GM18951 (cell line): ENCODE results near the gene TBC1D24.

Source experiments
- POLR2A ChIP-seq: IDR thresholded peaks from 4 replicates; pipeline ENCODE4 v1.6.1; 2011; ENCODE audit warnings: mild to moderate bottlenecking; ENCODE audit not compliant: insufficient read length, insufficient read depth; ENCODE audit errors: extremely low read depth
- in situ Hi-C: fragments of 300-500 bp; cut with MboI; formaldehyde crosslinking; loops from one replicate; pipeline ENCODE4 v1.12.0; 2022; ENCODE audit warnings: low sequenced_read_pairs, mixed read lengths, inconsistent platforms; ENCODE audit not compliant: unreplicated experiment

The TBC1D24 gene

GRCh38 chr16:2457267-2457666, 17.7 kb upstream of the TBC1D24 start:
- in situ Hi-C loops: no loop called here
- TF ChIP-seq POLR2A: no peak

- no peak for TF ChIP-seq POLR2A
Observed at GRCh38 chr16:2457946-2458345, 17.0 kb upstream of the TBC1D24 start.

GRCh38 chr16:2458887-2459646, 15.9 kb upstream of the TBC1D24 start:
- peak; percentile 6 for TF ChIP-seq POLR2A
- in situ Hi-C loops: no loop called here

More at GRCh38 chr16:2457946-2458345, 17.0 kb upstream of the TBC1D24 start:
- in situ Hi-C loops: no loop called here

GRCh38 chr16:2459647-2460390, 15.1 kb upstream of the TBC1D24 start, which contains the start of gene TEDC2:
Gene TEDC2, plus strand, starts transcription at chr16:2460109. Its CDS starts 36 bp downstream, at chr16:2460145.
- in situ Hi-C loops: no loop called here
- peak; percentile 71 for TF ChIP-seq POLR2A

GRCh38 chr16:2460391-2460713, 14.6 kb upstream of the TBC1D24 start:
- no peak for TF ChIP-seq POLR2A
- in situ Hi-C loops: no loop called here

GRCh38 chr16:2460916-2461315, 14.0 kb upstream of the TBC1D24 start:
- in situ Hi-C loops: no loop called here
- no peak for TF ChIP-seq POLR2A

GRCh38 chr16:2462031-2462866, 12.7 kb upstream of the TBC1D24 start:
- no peak for TF ChIP-seq POLR2A
- in situ Hi-C loops: no loop called here

GRCh38 chr16:2464333-2464732, 10.6 kb upstream of the TBC1D24 start:
- in situ Hi-C loops: no loop called here
- no peak for TF ChIP-seq POLR2A

GRCh38 chr16:2465653-2466415, 9.1 kb upstream of the TBC1D24 start:
- in situ Hi-C loops: no loop called here
- TF ChIP-seq POLR2A: no peak

GRCh38 chr16:2466667-2467527, 8.0 kb upstream of the TBC1D24 start:
- TF ChIP-seq POLR2A: no peak
- in situ Hi-C loops: no loop called here

GRCh38 chr16:2467528-2468232, 7.2 kb upstream of the TBC1D24 start:
- TF ChIP-seq POLR2A: peak; percentile 56
- in situ Hi-C loops: no loop called here
